Esophagus muscularis mucosa (tissue), 4 donors: ENCODE results near the gene RPL6. TPM values are rescaled to one million over a fixed set of nuclear protein-coding genes. Genes with fewer than 3 reads are reported as not detected.

Experiments
- DNase-seq: peaks from one replicate; pipeline ENCODE4 v3.0.0-alpha.2; 2017; ENCODE audit errors: extremely low spot score
- H3K27ac ChIP-seq, 4 donors: fragments of 200-600 bp; sonication (generic); replicated peaks in 1 of 4; 1 replicate in 3 of 4; 2 replicates in 1 of 4; pipeline ENCODE4 v1.5.1; 2016 to 2019; ENCODE audit warnings: mild to moderate bottlenecking in 1 of 4
- H3K27me3 ChIP-seq, 4 donors: fragments of 200-600 bp; sonication (generic); one replicate each; pipeline versions ENCODE4 v1.5.1 to v1.6.0; 2016 to 2019
- H3K36me3 ChIP-seq, 4 donors: fragments of 200-600 bp; sonication (generic); one replicate each; pipeline ENCODE4 v1.5.1; 2016 to 2019
- H3K4me1 ChIP-seq, 4 donors: fragments of 200-600 bp; sonication (generic); one replicate each; pipeline ENCODE4 v1.5.1; 2016 to 2019
- H3K4me3 ChIP-seq, 4 donors: fragments of 200-600 bp; sonication (generic); 1 replicate in 2 of 4; 2 replicates in 2 of 4; pipeline ENCODE4 v1.5.1; 2016 to 2019; ENCODE audit warnings: mild to moderate bottlenecking in 4 of 4, moderate library complexity in 1 of 4
- H3K9me3 ChIP-seq, 4 donors: fragments of 200-600 bp; sonication (generic); 1 replicate in 3 of 4; 2 replicates in 1 of 4; pipeline ENCODE4 v1.5.1; 2016 to 2019
- CTCF ChIP-seq, 3 experiments: fragments of 200-600 bp in 2 of 3; fragments of 450-650 bp in 1 of 3; sonication (generic) in 2 of 3; IDR thresholded peaks; one replicate each; pipeline ENCODE4 v1.5.1; 2017 to 2019; ENCODE audit warnings: antibody characterized with exemption in 3 of 3, mild to moderate bottlenecking in 2 of 3, moderate library complexity in 1 of 3
- EP300 ChIP-seq: sonication (generic); formaldehyde crosslinking; IDR thresholded peaks from one replicate; pipeline ENCODE4 v1.6.1; 2017; ENCODE audit warnings: antibody characterized with exemption
- POLR2A ChIP-seq: fragments of 450-650 bp; IDR thresholded peaks from one replicate; pipeline ENCODE4 v1.6.1; 2017; ENCODE audit warnings: antibody characterized with exemption, moderate library complexity, mild to moderate bottlenecking, low read depth
- POLR2AphosphoS5 ChIP-seq, 2 donors: sonication (generic); formaldehyde crosslinking; IDR thresholded peaks; one replicate each; pipeline ENCODE4 v1.6.1; 2017; ENCODE audit warnings: antibody characterized with exemption in 2 of 2
- WGBS: methylation state at CpG from one replicate; pipeline ENCODE4 v1.1.5; 2018; 5-methylcytosine and 5-hydroxymethylcytosine counted together
- intact Hi-C: fragments of 100-400 bp; cut with DNase I; formaldehyde crosslinking; loops from one replicate; pipeline ENCODE4 v1.15.1; 2023
- total RNA-seq, 4 donors: library from RNA; depleted of rRNA; stranded (reverse); fragments of >200 nt; gene quantifications; one replicate each; pipeline versions ENCODE4 v1.1.0 to v1.2.1, GENCODE V29; 2016

RPL6 gene
- total RNA-seq, 4 donors from 2014 or later = 946 to 1,705 (median 1,459) TPM

GRCh38 chr12:112380663-112381405 is 28.6 kb downstream of the RPL6 start:
- peak overlapping the region; percentile 92 to 99 (median 95) for H3K4me3 ChIP-seq
- H3K36me3 ChIP-seq = no peaks in the 10 kb centered on the region
- WGBS = 66% methylated on average over 24 of the region's 34 CpGs
- no peak for TF ChIP-seq POLR2A
- TF ChIP-seq CTCF (IDR thresholded peaks at IDR 0.05) = no peak
- no peak for TF ChIP-seq POLR2AphosphoS5 (IDR thresholded peaks at IDR 0.05)
- no peak for TF ChIP-seq EP300
- no peaks in the 10 kb centered on the region for H3K27me3 ChIP-seq
- H3K4me1 ChIP-seq = peaks cover 14 to 31% (median 27%) of the 10 kb centered on the region in 4 donors
- H3K9me3 ChIP-seq = no peaks in the 10 kb centered on the region
- H3K27ac ChIP-seq = peak overlapping the region; percentile 82 to 91 (median 86)
- intact Hi-C loops = loop anchor here (10.0 kb wide), 2 partner anchors 186 to 436 kb away; no protein-coding TSS in a partner anchor
- DNase-seq = no peak

- Histone ChIP-seq H3K9me3 (no peaks in the 10 kb centered on the region), H3K36me3 (no peaks in the 10 kb centered on the region), H3K4me3 (no peak overlapping the region), H3K27ac (no peak overlapping the region), H3K4me1 (peaks cover 3 to 30% (median 20%) of the 10 kb centered on the region in 4 donors), H3K27me3 (no peaks in the 10 kb centered on the region)
- 80% methylated on average over 5 of the region's 5 CpGs for WGBS
- TF ChIP-seq EP300 = no peak
- no peak for TF ChIP-seq POLR2A
- no peak for TF ChIP-seq POLR2AphosphoS5 (IDR thresholded peaks at IDR 0.05)
- no peak for TF ChIP-seq CTCF (IDR thresholded peaks at IDR 0.05)
- intact Hi-C loops = no loop called here
- no peak for DNase-seq
Observed at GRCh38 chr12:112375105-112375504, 34.3 kb downstream of the RPL6 start.

GRCh38 chr12:112374166-112374740 is 35.2 kb downstream of the RPL6 start:
- Histone ChIP-seq H3K27ac (no peak overlapping the region), H3K27me3 (no peaks in the 10 kb centered on the region)
- intact Hi-C loops = no loop called here

GRCh38 chr12:112370868-112371510 is 38.4 kb downstream of the RPL6 start:
- Histone ChIP-seq H3K4me1 (peaks cover 5 to 41% (median 30%) of the 10 kb centered on the region in 4 donors), H3K36me3 (no peaks in the 10 kb centered on the region), H3K27me3 (no peaks in the 10 kb centered on the region), H3K4me3 (no peak overlapping the region), H3K9me3 (no peaks in the 10 kb centered on the region), H3K27ac (no peak overlapping the region)
- 85% methylated on average over 8 of the region's 8 CpGs for WGBS
- TF ChIP-seq CTCF (IDR thresholded peaks at IDR 0.05) (no peak), POLR2A (no peak), EP300 (no peak), POLR2AphosphoS5 (IDR thresholded peaks at IDR 0.05) (no peak)
- intact Hi-C loops = no loop called here
- no peak for DNase-seq

More at GRCh38 chr12:112374166-112374740, 35.2 kb downstream of the RPL6 start:
- H3K36me3 ChIP-seq = no peaks in the 10 kb centered on the region
- 90% methylated on average over 3 of the region's 3 CpGs for WGBS
- TF ChIP-seq EP300 (no peak), POLR2AphosphoS5 (IDR thresholded peaks at IDR 0.05) (no peak), POLR2A (no peak), CTCF (IDR thresholded peaks at IDR 0.05) (no peak)
- H3K9me3 ChIP-seq = no peaks in the 10 kb centered on the region
- H3K4me1 ChIP-seq = peaks cover 0 to 28% (median 15%) of the 10 kb centered on the region in 4 donors
- no peak overlapping the region for H3K4me3 ChIP-seq
- DNase-seq = no peak
